ENCODE results near the gene HIKESHI. TPM values are rescaled to one million over a fixed set of nuclear protein-coding genes. Genes with fewer than 3 reads are reported as not detected.

Gene HIKESHI
- total RNA-seq, 4 donors from 2014 or later = 42.0 to 75.9 (median 53.2) TPM

DNA sequence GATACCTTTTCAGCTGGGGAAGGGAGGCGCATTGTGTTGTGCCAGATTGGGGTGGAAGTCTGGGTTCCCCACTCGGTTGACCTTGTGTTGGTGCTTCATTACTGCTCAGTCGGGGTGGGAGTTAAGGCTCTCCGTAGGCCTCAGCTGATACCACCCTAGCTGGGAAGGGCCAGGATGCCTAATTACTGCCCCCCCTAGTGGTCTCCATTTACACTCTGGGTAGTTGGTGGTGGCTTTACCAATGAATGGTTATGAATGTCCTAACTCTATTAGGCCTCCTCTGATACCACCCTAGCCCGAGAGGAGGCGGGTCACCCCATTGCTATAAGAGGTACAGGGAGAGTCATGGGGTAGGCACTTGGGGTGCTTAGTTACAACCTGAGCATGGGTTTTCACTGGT is 27.5 kb upstream of the HIKESHI start:
- H3K4me1 ChIP-seq = peaks cover 0 to 3% of the 10 kb centered on the region in 2 donors
- DNase-seq = no peak
- H3K36me3 ChIP-seq = no peaks in the 10 kb centered on the region
- H3K4me3 ChIP-seq = no peak overlapping the region
- intact Hi-C loops (cut with DNase I; ENCODE audit: low total_unique reads) = no loop called here
- no peaks in the 10 kb centered on the region for H3K27me3 ChIP-seq
- H3K9me3 ChIP-seq = no peaks in the 10 kb centered on the region
- TF ChIP-seq, protein P1, sequence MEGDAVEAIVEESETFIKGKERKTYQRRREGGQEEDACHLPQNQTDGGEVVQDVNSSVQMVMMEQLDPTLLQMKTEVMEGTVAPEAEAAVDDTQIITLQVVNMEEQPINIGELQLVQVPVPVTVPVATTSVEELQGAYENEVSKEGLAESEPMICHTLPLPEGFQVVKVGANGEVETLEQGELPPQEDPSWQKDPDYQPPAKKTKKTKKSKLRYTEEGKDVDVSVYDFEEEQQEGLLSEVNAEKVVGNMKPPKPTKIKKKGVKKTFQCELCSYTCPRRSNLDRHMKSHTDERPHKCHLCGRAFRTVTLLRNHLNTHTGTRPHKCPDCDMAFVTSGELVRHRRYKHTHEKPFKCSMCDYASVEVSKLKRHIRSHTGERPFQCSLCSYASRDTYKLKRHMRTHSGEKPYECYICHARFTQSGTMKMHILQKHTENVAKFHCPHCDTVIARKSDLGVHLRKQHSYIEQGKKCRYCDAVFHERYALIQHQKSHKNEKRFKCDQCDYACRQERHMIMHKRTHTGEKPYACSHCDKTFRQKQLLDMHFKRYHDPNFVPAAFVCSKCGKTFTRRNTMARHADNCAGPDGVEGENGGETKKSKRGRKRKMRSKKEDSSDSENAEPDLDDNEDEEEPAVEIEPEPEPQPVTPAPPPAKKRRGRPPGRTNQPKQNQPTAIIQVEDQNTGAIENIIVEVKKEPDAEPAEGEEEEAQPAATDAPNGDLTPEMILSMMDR (IDR thresholded peaks at IDR 0.05) = no peak
- no peak for TF ChIP-seq POLR2A (IDR thresholded peaks at IDR 0.05)
- no peak overlapping the region for H3K27ac ChIP-seq

DNA sequence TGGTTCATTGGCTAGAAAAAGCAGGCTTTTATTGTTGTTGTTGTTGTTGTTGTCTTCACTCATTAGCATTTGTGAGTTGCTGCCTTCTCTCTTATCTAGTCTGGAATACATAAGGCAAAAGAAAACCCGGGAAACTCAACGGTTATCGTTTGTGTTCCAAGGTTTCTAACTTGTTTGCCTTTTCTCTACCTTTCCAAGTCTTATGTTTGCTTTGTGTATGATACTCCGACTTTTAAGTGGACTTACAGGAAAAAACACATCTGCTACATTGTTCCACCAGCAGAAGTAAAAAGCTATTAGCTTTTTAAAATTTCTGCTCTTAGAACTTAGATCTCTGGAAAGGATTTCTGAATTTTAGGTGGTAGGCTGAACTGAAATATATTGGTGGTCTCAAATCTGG is 27.0 kb upstream of the HIKESHI start:
- H3K36me3 ChIP-seq = no peaks in the 10 kb centered on the region
- H3K4me1 ChIP-seq = peaks cover 0 to 3% of the 10 kb centered on the region in 2 donors
- no peaks in the 10 kb centered on the region for H3K9me3 ChIP-seq
- no peaks in the 10 kb centered on the region for H3K27me3 ChIP-seq
- H3K4me3 ChIP-seq = no peak overlapping the region
- TF ChIP-seq, protein P1 (IDR thresholded peaks at IDR 0.05) = no peak
- no peak for TF ChIP-seq POLR2A (IDR thresholded peaks at IDR 0.05)
- intact Hi-C loops (cut with DNase I; ENCODE audit: low total_unique reads) = no loop called here
- no peak for DNase-seq
- no peak overlapping the region for H3K27ac ChIP-seq

DNA sequence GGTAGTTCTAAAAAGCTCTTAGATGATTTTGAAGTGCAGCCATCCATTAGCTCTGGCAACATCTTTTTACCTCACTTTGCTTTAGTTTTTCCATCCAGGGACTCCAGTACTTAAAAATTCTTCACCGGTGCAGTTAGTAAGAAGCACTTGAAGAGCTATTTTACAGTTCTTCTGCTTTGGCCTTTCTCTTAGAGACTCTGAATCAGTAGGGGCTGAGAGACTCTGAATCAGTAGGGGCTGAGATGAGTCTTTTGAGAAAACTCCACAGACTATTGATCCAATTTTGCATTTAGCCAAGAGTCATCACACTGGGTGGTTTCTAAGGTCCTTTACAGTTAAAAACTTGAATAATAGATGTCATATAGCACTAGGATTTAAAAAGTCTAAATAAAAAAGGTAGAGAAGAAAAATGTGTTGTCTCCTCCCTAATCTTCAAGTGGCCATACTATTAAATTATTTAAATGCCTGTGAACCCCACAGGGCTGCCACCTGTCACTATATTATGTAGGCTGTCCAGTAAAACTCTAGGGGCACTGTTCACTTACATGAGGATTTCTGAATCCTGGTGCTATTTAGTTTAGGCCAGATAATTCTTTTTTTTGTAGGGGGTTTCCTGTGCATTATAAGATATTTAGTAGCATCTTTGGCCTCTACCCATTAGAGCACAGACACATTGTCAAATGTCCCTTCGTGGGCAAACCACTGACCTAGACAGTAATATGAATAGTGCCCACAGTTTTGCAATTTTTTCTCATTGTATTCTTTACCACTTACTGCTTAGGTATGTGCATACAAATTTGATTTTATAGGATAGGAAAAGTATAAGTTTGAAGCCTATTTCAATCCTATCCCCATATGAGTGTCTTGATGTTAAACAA is 26.3 kb upstream of the HIKESHI start:
- Histone ChIP-seq H3K27ac (no peak overlapping the region), H3K36me3 (no peaks in the 10 kb centered on the region), H3K4me1 (peaks cover 0 to under 1% of the 10 kb centered on the region in 2 donors), H3K4me3 (no peak overlapping the region), H3K27me3 (no peaks in the 10 kb centered on the region), H3K9me3 (no peaks in the 10 kb centered on the region)
- TF ChIP-seq, protein P1 (IDR thresholded peaks at IDR 0.05) = no peak
- TF ChIP-seq POLR2A (IDR thresholded peaks at IDR 0.05) = no peak
- DNase-seq = no peak
- intact Hi-C loops (cut with DNase I; ENCODE audit: low total_unique reads) = no loop called here

DNA sequence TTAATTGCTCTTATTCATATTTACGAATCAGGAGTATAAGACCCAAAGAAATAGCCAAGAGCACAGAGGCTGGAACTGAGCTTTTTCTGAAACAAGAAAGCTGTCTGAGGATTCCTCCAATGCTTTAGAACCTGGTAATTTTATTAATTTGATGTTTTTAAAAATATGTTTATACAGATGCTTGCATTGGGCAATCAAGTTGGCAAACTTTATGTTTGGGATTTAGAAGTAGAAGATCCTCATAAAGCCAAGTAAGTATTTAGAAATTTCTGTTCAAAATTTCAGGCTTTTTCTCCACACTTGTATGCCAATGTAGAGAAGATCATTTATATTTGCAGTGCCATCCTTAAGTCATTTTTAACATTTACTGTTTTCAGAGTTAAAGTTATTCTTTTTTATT is 24.3 kb upstream of the HIKESHI start:
- intact Hi-C loops (cut with DNase I; ENCODE audit: low total_unique reads) = no loop called here
- Histone ChIP-seq H3K4me1 (no peaks in the 10 kb centered on the region), H3K4me3 (no peak overlapping the region), H3K36me3 (no peaks in the 10 kb centered on the region), H3K27ac (no peak overlapping the region), H3K9me3 (no peaks in the 10 kb centered on the region), H3K27me3 (no peaks in the 10 kb centered on the region)
- TF ChIP-seq POLR2A (IDR thresholded peaks at IDR 0.05) = no peak
- TF ChIP-seq, protein P1 (IDR thresholded peaks at IDR 0.05) = no peak
- no peak for DNase-seq

DNA sequence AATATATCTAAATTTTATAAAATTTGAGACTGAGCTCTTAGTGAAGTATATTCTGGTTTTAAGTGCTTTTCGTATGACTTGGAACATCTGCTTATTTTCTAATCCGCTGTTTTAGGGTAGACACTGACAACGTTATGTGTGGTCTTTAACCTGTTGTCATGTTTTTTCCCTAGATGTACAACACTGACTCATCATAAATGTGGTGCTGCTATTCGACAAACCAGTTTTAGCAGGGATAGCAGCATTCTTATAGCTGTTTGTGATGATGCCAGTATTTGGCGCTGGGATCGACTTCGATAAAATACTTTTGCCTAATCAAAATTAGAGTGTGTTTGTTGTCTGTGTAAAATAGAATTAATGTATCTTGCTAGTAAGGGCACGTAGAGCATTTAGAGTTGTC is 23.8 kb upstream of the HIKESHI start:
- Histone ChIP-seq H3K4me1 (no peaks in the 10 kb centered on the region), H3K9me3 (no peaks in the 10 kb centered on the region), H3K27ac (no peak overlapping the region), H3K27me3 (no peaks in the 10 kb centered on the region), H3K4me3 (no peak overlapping the region), H3K36me3 (no peaks in the 10 kb centered on the region)
- intact Hi-C loops (cut with DNase I; ENCODE audit: low total_unique reads) = no loop called here
- DNase-seq = no peak
- TF ChIP-seq, protein P1 (IDR thresholded peaks at IDR 0.05) = no peak
- no peak for TF ChIP-seq POLR2A (IDR thresholded peaks at IDR 0.05)
